Pancreas (tissue), 10 donors: Measurements from ENCODE around the gene SLC25A5. TPM values are rescaled to one million over a fixed set of nuclear protein-coding genes. Genes with fewer than 3 reads are reported as not detected.
"Not testable (repeated sequence)": the region's sequence is repeated elsewhere in the genome, so short reads cannot be mapped to it uniquely, and the experiment has no call there.

Experiments
- ATAC-seq, 4 donors: fragments of 200-7000 bp; cut with Tn5 transposase; one replicate each; pipeline versions ENCODE4 v1.8.0 to v1.9.1; 2020; ENCODE audit warnings: mild to moderate bottlenecking in 4 of 4, moderate library complexity in 4 of 4
- DNase-seq, 6 donors: peaks; one replicate each; pipeline ENCODE4 v3.0.0-alpha.2; 2020
- FAIRE-seq: peaks from 2 replicates; lab custom pipeline; 2012; peaks lifted over from hg19 to GRCh38; lab: Jason Lieb, UNC
- H3K27ac ChIP-seq, 4 donors: fragments of 200-600 bp; sonication (generic); 1 replicate in 3 of 4; 2 replicates in 1 of 4; pipeline versions ENCODE4 v1.5.0 to v1.8.0; 2020
- H3K27me3 ChIP-seq, 4 donors: fragments of 200-600 bp; one replicate each; pipeline ENCODE4 v1.8.0; 2021
- H3K36me3 ChIP-seq, 3 donors: fragments of 200-600 bp; sonication (generic) in 1 of 3; one replicate each; pipeline versions ENCODE4 v1.5.0 to v1.8.0; 2020 to 2021
- H3K4me1 ChIP-seq, 3 donors: fragments of 200-600 bp; one replicate each; pipeline ENCODE4 v1.8.0; 2021
- H3K4me3 ChIP-seq, 4 donors: fragments of 200-600 bp; sonication (generic) in 2 of 4; one replicate each; pipeline versions ENCODE4 v1.5.0 to v1.8.0; 2020 to 2021
- H3K9me3 ChIP-seq, 4 donors: fragments of 200-600 bp; one replicate each; pipeline ENCODE4 v1.8.0; 2021
- CTCF ChIP-seq, 4 donors: fragments of 200-600 bp; sonication (generic) in 3 of 4; IDR thresholded peaks; one replicate each; pipeline versions ENCODE4 v1.5.0 to v1.8.0; 2021; ENCODE audit warnings: antibody characterized with exemption in 4 of 4
- WGBS, 2 donors: extraction: QIAGEN DNeasy Blood & Tissue Kit; methylation state at CpG; one replicate each; pipeline ENCODE4 v1.1.7; 2013; 5-methylcytosine and 5-hydroxymethylcytosine counted together
- intact Hi-C, 3 donors: fragments of 100-400 bp; cut with DNase I; formaldehyde crosslinking; loops; one replicate each; pipeline versions ENCODE4 v1.11.1 to v1.14.2; 2022
- polyA plus RNA-seq, 2 donors: library from polyadenylated mRNA; stranded (reverse); fragments of 200-250 nt; gene quantifications; one replicate each; pipeline ENCODE4 v1.2.3, GENCODE V29; 2013
- total RNA-seq, 6 donors: library from RNA; stranded (reverse); fragmentation: NEBNext Ultra II Directional in 4 of 6; extraction: Animal tissue kit (Norgen Biotek cat#: 25700) in 4 of 6; gene quantifications; one replicate each; pipeline versions ENCODE4 v1.2.1 to v1.2.4, GENCODE V29; 2021 to 2023
- donor health status: healthy with polysubstance abuse.
- donor health status: DM: no; HTN: no; CAD: no; lungs with moderate emphysema.
- donor health status: DM: no; HTN: no; CAD: no.
- donor health status: control.
- donor health status: control.
- donor health status: Bipolar disorder and iron deficiency.
- donor health status: DM: yes; HTN: yes; CAD: no.
- donor health status: DM: no; HTN: no; CAD: no.
- donor health status: DM: no; HTN: no; CAD: no.
- donor health status: DM: yes; HTN: yes; CAD: no.

Gene SLC25A5
- total and polyA plus RNA-seq, 8 donors: 112 to 462 (median 273) TPM

GRCh38 chrX:119502727-119503483 lies 34.7 kb downstream of the SLC25A5 start:
- peak; percentile 76 to 82 (median 80) for ATAC-seq
- no peaks in the 10 kb centered on the region for H3K27me3 ChIP-seq
- FAIRE-seq: no peak
- peaks cover 0 to 6% (median 3%) of the 10 kb centered on the region in 3 donors for H3K4me1 ChIP-seq
- DNase-seq: peak in 5 of 6 donors; percentile 49 to 70 (median 65)
- H3K4me3 ChIP-seq: no peak overlapping the region
- H3K27ac ChIP-seq: peak overlapping the region; percentile 50 to 76 (median 64)
- no peaks in the 10 kb centered on the region for H3K36me3 ChIP-seq
- WGBS, 2 donors: 11 to 42% methylated on average over 11 of the region's 11 CpGs
- intact Hi-C loops: no loop called here
- H3K9me3 ChIP-seq: no peaks in the 10 kb centered on the region
- no peak for TF ChIP-seq CTCF (IDR thresholded peaks at IDR 0.05)

GRCh38 chrX:119503484-119503861 lies 35.2 kb downstream of the SLC25A5 start:
- ATAC-seq (peak; percentile 68 to 80 (median 76)), DNase-seq (peak in 4 of 6 donors; percentile 43 to 67 (median 53)), FAIRE-seq (no peak)
- Histone ChIP-seq H3K4me3 (no peak overlapping the region), H3K9me3 (no peaks in the 10 kb centered on the region), H3K27ac (peak overlapping the region; percentile 50 to 76 (median 64)), H3K27me3 (no peaks in the 10 kb centered on the region), H3K4me1 (peaks cover 0 to 6% (median 3%) of the 10 kb centered on the region in 3 donors), H3K36me3 (no peaks in the 10 kb centered on the region)
- WGBS, 2 donors: 8 to 54% methylated on average over 2 of the region's 2 CpGs
- TF ChIP-seq CTCF (IDR thresholded peaks at IDR 0.05): no peak
- intact Hi-C loops: no loop called here

GRCh38 chrX:119505145-119505544 lies 36.9 kb downstream of the SLC25A5 start:
- H3K36me3 ChIP-seq, H3K4me3 ChIP-seq, H3K9me3 ChIP-seq, H3K4me1 ChIP-seq, intact Hi-C loops, DNase-seq, H3K27ac ChIP-seq, H3K27me3 ChIP-seq, FAIRE-seq, ATAC-seq: not testable (repeated sequence)
- 89 to 92% methylated on average over 10 of the region's 10 CpGs for WGBS, 2 donors

GRCh38 chrX:119505945-119506344 lies 37.7 kb downstream of the SLC25A5 start:
- DNase-seq (no peak), FAIRE-seq (peak; percentile 13), ATAC-seq (peak in 1 of 4 donors; percentile 19)
- no peak for TF ChIP-seq CTCF (IDR thresholded peaks at IDR 0.05)
- Histone ChIP-seq H3K27ac (no peak overlapping the region), H3K9me3 (no peaks in the 10 kb centered on the region), H3K4me3 (no peak overlapping the region), H3K36me3 (no peaks in the 10 kb centered on the region), H3K4me1 (peaks cover 0 to 6% (median 3%) of the 10 kb centered on the region in 3 donors), H3K27me3 (no peaks in the 10 kb centered on the region)
- intact Hi-C loops: no loop called here
- 18 to 20% methylated on average over 4 of the region's 4 CpGs for WGBS, 2 donors

- DNase-seq: no peak
- no peak for ATAC-seq
- H3K27me3 ChIP-seq: no peaks in the 10 kb centered on the region
- peaks cover 0 to 5% (median 3%) of the 10 kb centered on the region in 3 donors for H3K4me1 ChIP-seq
- no peak overlapping the region for H3K4me3 ChIP-seq
- H3K9me3 ChIP-seq: no peaks in the 10 kb centered on the region
- intact Hi-C loops: no loop called here
- no peaks in the 10 kb centered on the region for H3K36me3 ChIP-seq
- no peak overlapping the region for H3K27ac ChIP-seq
- 65 to 73% methylated on average over 6 of the region's 6 CpGs for WGBS, 2 donors
- no peak for FAIRE-seq
- TF ChIP-seq CTCF (IDR thresholded peaks at IDR 0.05): no peak
Measured at GRCh38 chrX:119507206-119507605, 39.0 kb downstream of the SLC25A5 start.
